PC-9 (cell line): ENCODE results near the gene CA4. TPM values are rescaled to one million over a fixed set of nuclear protein-coding genes. Genes with fewer than 3 reads are reported as not detected.
"Not testable (repeated sequence)": the region's sequence is repeated elsewhere in the genome, so short reads cannot be mapped to it uniquely, and the experiment has no call there.

Source experiments
- Bru-seq: library from RNA; stranded (reverse); fragments of 400-500 nt; gene quantifications from one replicate; lab custom pipeline; 2021; lab: Mats Ljungman, UMichigan
- BruChase-seq, 2 experiments: library from RNA; stranded (reverse); fragments of 400-500 nt; gene quantifications; one replicate each; lab custom pipeline; 2021; lab: Mats Ljungman, UMichigan
- BruUV-seq: library from RNA; stranded (reverse); fragments of 400-500 nt; replicated peaks from 2 replicates; lab custom pipeline; 2021; lab: Mats Ljungman, UMichigan
- CTCF ChIA-PET: fragments of 300-600 bp; sonication (Branson Sonifier 250); formaldehyde crosslinking; loops from one replicate; lab custom pipeline; 2022; ENCODE audit warnings: antibody characterized with exemption; lab: Charles Lee
- POLR2A ChIA-PET: fragments of 300-600 bp; sonication (Branson Sonifier 250); formaldehyde crosslinking; loops from one replicate; lab custom pipeline; 2022; ENCODE audit warnings: antibody characterized with exemption; ENCODE audit not compliant: unreplicated experiment; lab: Charles Lee
- DNase-seq, 2 experiments: peaks; one replicate each; pipeline versions ENCODE4 v3.0.0 to v3.0.0-alpha.2; 2015 to 2022; ENCODE audit warnings: mixed read lengths in 1 of 2
- H2AFZ ChIP-seq: fragments of 200-600 bp; sonication (generic); 2 replicates; pipeline ENCODE4 v1.8.1; 2017; ENCODE audit warnings: antibody characterized with exemption
- H3F3A ChIP-seq: fragments of 200-600 bp; sonication (generic); 2 replicates; pipeline ENCODE4 v1.8.1; 2017; ENCODE audit warnings: antibody characterized with exemption, mild to moderate bottlenecking, low read depth; ENCODE audit not compliant: insufficient read depth
- H3K27ac ChIP-seq: fragments of 200-600 bp; sonication (generic); 2 replicates; pipeline ENCODE4 v1.6.1; 2016; ENCODE audit warnings: mixed run types
- H3K27me3 ChIP-seq: fragments of 200-600 bp; sonication (generic); 2 replicates; pipeline ENCODE4 v1.6.1; 2016; ENCODE audit warnings: low read depth, mixed run types; ENCODE audit not compliant: insufficient read depth
- H3K36me3 ChIP-seq: fragments of 200-600 bp; sonication (generic); 2 replicates; pipeline ENCODE4 v1.6.1; 2016; ENCODE audit warnings: low read depth, mixed run types
- H3K4me1 ChIP-seq: fragments of 200-600 bp; sonication (generic); replicated peaks from 2 replicates; pipeline ENCODE4 v1.6.1; 2016; ENCODE audit warnings: mixed run types; ENCODE audit not compliant: insufficient read depth
- H3K4me2 ChIP-seq: fragments of 200-600 bp; sonication (generic); 2 replicates; pipeline ENCODE4 v1.6.1; 2017; ENCODE audit warnings: mixed run types
- H3K4me3 ChIP-seq: fragments of 200-600 bp; sonication (generic); 2 replicates; pipeline ENCODE4 v1.6.1; 2016; ENCODE audit warnings: mixed run types
- H3K79me2 ChIP-seq: fragments of 200-600 bp; sonication (generic); 2 replicates; pipeline ENCODE4 v1.6.1; 2017; ENCODE audit warnings: low read depth, mixed run types
- H3K9me2 ChIP-seq: fragments of 200-600 bp; sonication (generic); 2 replicates; pipeline ENCODE4 v1.8.1; 2017; ENCODE audit warnings: mild to moderate bottlenecking; ENCODE audit not compliant: insufficient read depth
- H3K9me3 ChIP-seq: fragments of 200-600 bp; sonication (generic); 2 replicates; pipeline ENCODE4 v1.8.1; 2016; ENCODE audit warnings: low read depth; ENCODE audit not compliant: insufficient read depth
- H4K20me1 ChIP-seq: fragments of 200-600 bp; sonication (generic); 2 replicates; pipeline ENCODE4 v1.8.1; 2017; ENCODE audit not compliant: insufficient read depth
- EZH2 ChIP-seq: fragments of 200-600 bp; sonication (generic); IDR thresholded peaks from 2 replicates; pipeline ENCODE4 v1.8.0; 2017; ENCODE audit warnings: antibody characterized with exemption, low read depth
- intact Hi-C: fragments of 100-400 bp; cut with micrococcal nuclease; formaldehyde crosslinking; loops from one replicate; pipeline ENCODE4 v1.10.0; 2022; ENCODE audit not compliant: unreplicated experiment
- long read RNA-seq: library from polyadenylated mRNA; stranded (forward); transcript quantifications from one replicate; pipeline ENCODE4 v2.0.0, GENCODE V29; 2022
- total RNA-seq: library from RNA; stranded (reverse); gene quantifications from 2 replicates; pipeline ENCODE4 v1.2.3, GENCODE V29; 2021
- TF ChIP-seq, protein P1 (sequence below): fragments of 200-600 bp; sonication (generic); conservative IDR thresholded peaks from 2 replicates; pipeline ENCODE4 v1.6.1; 2017; ENCODE audit warnings: mixed run types, antibody characterized with exemption, mild to moderate bottlenecking, moderate library complexity

The CA4 gene
- total RNA-seq = not detected in 2 replicates
- Bru-seq, nascent RNA = percentile 7 among the genes with signal in this experiment
- BruChase-seq, experiment 1, labeled RNA remaining after a 2-hour chase = not detected
- BruChase-seq, experiment 2, labeled RNA remaining after a 6-hour chase = not detected
- long read RNA-seq = 0 reads

GRCh38 chr17:60149691-60150582, at the start of gene CA4:
Gene CA4, plus strand, starts transcription at chr17:60149973. Its CDS starts 62 bp downstream, at chr17:60150035.
- no peaks in the 10 kb centered on the region for H4K20me1 ChIP-seq
- peaks cover 8% of the 10 kb centered on the region; the same call in 1 of the 2 replicates for H3K4me1 ChIP-seq
- no peaks in the 10 kb centered on the region for H3K9me2 ChIP-seq
- H3K79me2 ChIP-seq = no peaks in the 10 kb centered on the region
- H3K27ac ChIP-seq = no peak within 1 kb of the TSS
- CTCF ChIA-PET = no interaction called here
- H3K9me3 ChIP-seq = no peaks in the 10 kb centered on the region
- H3K4me2 ChIP-seq = no peak within 1 kb of the TSS
- intact Hi-C loops = no loop called here
- BruUV-seq = no TSS peak
- TF ChIP-seq EZH2 = no peak
- TF ChIP-seq, protein P1, sequence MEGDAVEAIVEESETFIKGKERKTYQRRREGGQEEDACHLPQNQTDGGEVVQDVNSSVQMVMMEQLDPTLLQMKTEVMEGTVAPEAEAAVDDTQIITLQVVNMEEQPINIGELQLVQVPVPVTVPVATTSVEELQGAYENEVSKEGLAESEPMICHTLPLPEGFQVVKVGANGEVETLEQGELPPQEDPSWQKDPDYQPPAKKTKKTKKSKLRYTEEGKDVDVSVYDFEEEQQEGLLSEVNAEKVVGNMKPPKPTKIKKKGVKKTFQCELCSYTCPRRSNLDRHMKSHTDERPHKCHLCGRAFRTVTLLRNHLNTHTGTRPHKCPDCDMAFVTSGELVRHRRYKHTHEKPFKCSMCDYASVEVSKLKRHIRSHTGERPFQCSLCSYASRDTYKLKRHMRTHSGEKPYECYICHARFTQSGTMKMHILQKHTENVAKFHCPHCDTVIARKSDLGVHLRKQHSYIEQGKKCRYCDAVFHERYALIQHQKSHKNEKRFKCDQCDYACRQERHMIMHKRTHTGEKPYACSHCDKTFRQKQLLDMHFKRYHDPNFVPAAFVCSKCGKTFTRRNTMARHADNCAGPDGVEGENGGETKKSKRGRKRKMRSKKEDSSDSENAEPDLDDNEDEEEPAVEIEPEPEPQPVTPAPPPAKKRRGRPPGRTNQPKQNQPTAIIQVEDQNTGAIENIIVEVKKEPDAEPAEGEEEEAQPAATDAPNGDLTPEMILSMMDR = no peak
- no peak within 1 kb of the TSS for H2AFZ ChIP-seq
- no peaks in the 10 kb centered on the region for H3K27me3 ChIP-seq
- no peak for DNase-seq
- no peaks in the 10 kb centered on the region; the same call in 1 of the 2 replicates for H3F3A ChIP-seq
- POLR2A ChIA-PET = no interaction called here
- no peak within 1 kb of the TSS for H3K4me3 ChIP-seq
- H3K36me3 ChIP-seq = no peaks in the 10 kb centered on the region

DNA sequence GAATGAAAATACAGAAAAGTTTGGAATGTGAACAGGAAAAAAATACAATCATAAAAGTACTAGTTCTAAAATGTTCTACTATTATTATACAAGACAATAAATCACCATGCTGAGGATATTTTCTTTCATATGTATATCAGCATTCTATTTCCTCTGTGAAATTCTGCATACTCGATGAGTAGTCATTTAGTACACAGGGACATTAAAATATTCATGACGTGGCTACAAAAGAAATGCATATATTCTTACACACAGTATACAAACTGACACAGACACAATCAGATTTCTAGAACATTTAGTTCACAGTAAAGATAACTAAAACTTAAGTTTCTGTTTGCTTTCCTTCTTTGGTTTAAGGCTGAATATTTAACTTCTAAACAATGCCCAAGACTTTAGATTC, 49.2 kb upstream of the CA4 start:
- POLR2A ChIA-PET, H3K4me3 ChIP-seq, H3F3A ChIP-seq, H3K9me3 ChIP-seq, H3K9me2 ChIP-seq, H4K20me1 ChIP-seq, DNase-seq, H3K79me2 ChIP-seq, H3K27me3 ChIP-seq, H3K27ac ChIP-seq, H2AFZ ChIP-seq, H3K36me3 ChIP-seq, H3K4me2 ChIP-seq, CTCF ChIA-PET, BruUV-seq, H3K4me1 ChIP-seq: not testable (repeated sequence)
- intact Hi-C loops = loop anchor here (10.0 kb wide), 1 partner anchor 534 kb away; no protein-coding TSS in a partner anchor

DNA sequence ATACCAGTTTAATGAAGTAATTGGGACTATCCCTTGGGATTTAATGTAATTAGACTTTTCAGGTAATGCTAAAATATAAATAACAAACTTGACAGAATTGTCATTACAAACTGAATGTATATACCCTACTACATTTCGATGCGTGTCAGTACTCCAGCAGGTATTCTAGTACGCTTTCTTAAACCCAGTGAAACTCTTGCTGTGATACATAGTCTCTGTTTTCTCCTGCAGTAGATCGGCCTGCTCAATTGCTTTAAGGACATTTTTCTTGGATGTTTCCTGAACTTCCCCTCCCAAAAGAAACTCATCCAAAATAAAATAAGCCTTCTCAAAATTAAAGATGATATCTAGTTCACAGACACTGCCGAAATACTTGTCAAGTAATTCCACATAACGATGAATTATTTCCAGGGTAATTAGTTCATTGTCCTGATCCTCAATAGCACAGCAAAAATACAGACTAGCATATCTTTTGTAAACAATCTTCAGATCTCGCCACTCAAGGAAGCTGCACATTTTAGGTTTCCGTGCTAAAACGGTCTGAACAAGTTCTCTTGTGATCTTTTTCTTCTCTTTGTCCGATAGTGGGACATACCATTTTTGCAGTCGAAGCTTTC, 47.6 kb upstream of the CA4 start:
- H3K36me3 ChIP-seq, H3K27me3 ChIP-seq, H3K79me2 ChIP-seq, H4K20me1 ChIP-seq, H3K9me3 ChIP-seq, H3K27ac ChIP-seq, BruUV-seq, H3F3A ChIP-seq, CTCF ChIA-PET, DNase-seq, H3K4me1 ChIP-seq, H3K9me2 ChIP-seq: not testable (repeated sequence)
- Histone ChIP-seq H2AFZ (peak overlapping the region; percentile 68; the same call in 1 of the 2 replicates), H3K4me2 (peak overlapping the region; percentile 39; the same call in 1 of the 2 replicates), H3K4me3 (peak overlapping the region; percentile 32; the same call in 1 of the 2 replicates)
- POLR2A ChIA-PET = interaction anchor here (0.6 to 0.7 kb wide), 2 partner anchors 10 to 321 kb away, joined by 5 to 11 read pairs; no protein-coding TSS in a partner anchor
- intact Hi-C loops = loop anchor here (10.0 kb wide), 1 partner anchor 533 kb away; no protein-coding TSS in a partner anchor
